Kidney (tissue), 14 donors: ENCODE measurements around the gene EGFL7. TPM values are rescaled to one million over a fixed set of nuclear protein-coding genes. Genes with fewer than 3 reads are reported as not detected.

Experiments
- DNase-seq, 5 donors: peaks; one replicate each; pipeline ENCODE4 v3.0.0-alpha.2; 2013 to 2020
- FAIRE-seq: peaks from 2 replicates; lab custom pipeline; 2012; peaks lifted over from hg19 to GRCh38; lab: Jason Lieb, UNC
- H3K27ac ChIP-seq, 2 donors: one replicate each; pipeline ENCODE4 v1.7.0; 2013; ENCODE audit warnings: low read depth in 2 of 2, low read length in 2 of 2, inconsistent platforms in 1 of 2
- H3K27me3 ChIP-seq: one replicate; pipeline ENCODE4 v1.7.1; 2013; ENCODE audit warnings: low read length, inconsistent platforms; ENCODE audit not compliant: control insufficient read depth, insufficient read depth
- H3K36me3 ChIP-seq, 3 donors: one replicate each; pipeline versions ENCODE4 v1.7.0 to v1.7.1; 2013; ENCODE audit warnings: low read length in 3 of 3, control low read depth in 1 of 3, inconsistent platforms in 1 of 3; ENCODE audit not compliant: insufficient read depth in 3 of 3, control insufficient read depth in 2 of 3
- H3K4me1 ChIP-seq, 3 donors: one replicate each; pipeline versions ENCODE4 v1.7.0 to v1.7.1; 2013; ENCODE audit warnings: low read length in 3 of 3, inconsistent platforms in 1 of 3, low read depth in 1 of 3; ENCODE audit not compliant: control insufficient read depth in 2 of 3, insufficient read depth in 2 of 3
- H3K4me3 ChIP-seq, 3 donors: one replicate each; pipeline versions ENCODE4 v1.7.0 to v1.8.1; 2013; ENCODE audit warnings: low read length in 3 of 3, control low read depth in 1 of 3, inconsistent platforms in 1 of 3
- H3K9ac ChIP-seq, 3 donors: one replicate each; pipeline versions ENCODE4 v1.7.0 to v1.7.1; 2013; ENCODE audit warnings: low read length in 3 of 3, control low read depth in 1 of 3, inconsistent platforms in 1 of 3
- H3K9me3 ChIP-seq, 3 donors: one replicate each; pipeline versions ENCODE4 v1.7.0 to v1.7.1; 2013; ENCODE audit warnings: low read length in 3 of 3, control low read depth in 1 of 3, inconsistent platforms in 1 of 3; ENCODE audit not compliant: control insufficient read depth in 2 of 3, insufficient read depth in 1 of 3
- CTCF ChIP-seq: IDR thresholded peaks from 3 replicates; pipeline ENCODE4 v1.5.1; 2012; ENCODE audit warnings: mild to moderate bottlenecking, moderate library complexity, borderline replicate concordance; ENCODE audit not compliant: insufficient read depth; ENCODE audit errors: extremely low read depth
- intact Hi-C: fragments of 100-400 bp; cut with DNase I; formaldehyde crosslinking; loops from one replicate; pipeline ENCODE4 v1.11.1; 2022
- polyA plus RNA-seq: library from polyadenylated mRNA; stranded (reverse); fragments of 350-450 nt; fragmentation: Illumina TruSeq; extraction: RNeasy Lipid Tissue Mini Kit (QIAGEN cat#74804); gene quantifications from one replicate; pipeline ENCODE4 v1.2.3, GENCODE V29; 2014; ENCODE audit warnings: low read depth, low replicate concordance; ENCODE audit not compliant: insufficient read depth
- total RNA-seq: library from RNA; stranded (reverse); fragmentation: NEBNext Ultra II Directional; extraction: Animal tissue kit (Norgen Biotek cat#: 25700); gene quantifications from one replicate; pipeline ENCODE4 v1.2.1, GENCODE V29; 2021
- donor health status: control.
- donor health status: control.
- donor health status: control.
- donor health status: control.
- donor health status: control.
- donor health status: DM: yes; HTN: yes; CAD: no.
- donor health status: Normal renal cell carcinoma (clear cell type).

The EGFL7 gene
- total and polyA plus RNA-seq, 2 donors from 2014 or later, result 137 to 140 TPM

- no peak for TF ChIP-seq CTCF
- no peaks in the 10 kb centered on the region for H3K27me3 ChIP-seq
- H3K4me3 ChIP-seq, result no peak overlapping the region
- intact Hi-C loops, result no loop called here
- no peak overlapping the region for H3K9ac ChIP-seq
- peaks cover 0 to 12% (median 9%) of the 10 kb centered on the region in 3 donors for H3K36me3 ChIP-seq
- no peak overlapping the region for H3K27ac ChIP-seq
- FAIRE-seq (no peak), DNase-seq (peak in 1 of 5 donors; percentile 85)
- H3K4me1 ChIP-seq, result peaks cover 0 to 18% (median 6%) of the 10 kb centered on the region in 3 donors
- H3K9me3 ChIP-seq, result no peaks in the 10 kb centered on the region
Measured at GRCh38 chr9:136719195-136719880, 56.6 kb downstream of the EGFL7 start.

- no peak for FAIRE-seq
- Histone ChIP-seq H3K9me3 (no peaks in the 10 kb centered on the region), H3K4me3 (no peak overlapping the region), H3K27me3 (no peaks in the 10 kb centered on the region), H3K36me3 (peaks cover 0 to 20% (median 9%) of the 10 kb centered on the region in 3 donors), H3K27ac (no peak overlapping the region), H3K9ac (no peak overlapping the region), H3K4me1 (peaks cover 0 to 12% (median 6%) of the 10 kb centered on the region in 3 donors)
- no peak for TF ChIP-seq CTCF
- intact Hi-C loops, result no loop called here
- peak in 3 of 5 donors; percentile 45 to 73 (median 71) for DNase-seq
Measured at GRCh38 chr9:136720251-136720897, 57.7 kb downstream of the EGFL7 start.

DNA sequence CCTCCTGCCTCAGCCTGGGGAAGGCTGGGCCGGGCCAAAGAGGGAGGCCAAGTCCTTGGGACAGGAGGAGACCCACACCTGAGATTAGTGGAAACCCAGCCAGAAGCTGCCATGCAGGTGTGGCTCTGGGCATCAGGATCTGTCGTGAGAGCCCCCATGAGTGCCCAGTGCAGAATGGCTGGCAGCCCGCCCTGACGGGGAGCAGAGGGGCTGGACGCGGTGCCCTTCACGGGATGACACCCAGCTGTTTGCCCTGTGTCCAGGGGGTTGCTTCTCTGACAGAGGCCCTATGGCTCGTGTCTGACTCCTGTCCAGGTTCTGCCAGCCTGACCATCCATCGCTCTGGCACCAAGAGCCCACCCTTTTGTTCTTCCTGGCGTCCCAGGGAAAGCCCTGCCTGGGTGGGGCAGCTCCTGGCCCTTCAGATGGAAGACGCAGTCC is 58.2 kb downstream of the EGFL7 start:
- no peak for DNase-seq
- Histone ChIP-seq H3K27me3 (no peaks in the 10 kb centered on the region), H3K4me3 (no peak overlapping the region), H3K27ac (no peak overlapping the region), H3K9ac (no peak overlapping the region), H3K4me1 (peaks cover 0 to 14% (median 8%) of the 10 kb centered on the region in 3 donors), H3K36me3 (peaks cover 3 to 25% (median 11%) of the 10 kb centered on the region in 3 donors), H3K9me3 (no peaks in the 10 kb centered on the region)
- intact Hi-C loops, result no loop called here
- no peak for TF ChIP-seq CTCF
- FAIRE-seq, result no peak
